H9 (cell line): ENCODE results near the gene PSAPL1. TPM values are rescaled to one million over a fixed set of nuclear protein-coding genes. Genes with fewer than 3 reads are reported as not detected.
A peak's percentile ranks its signal among the peaks of the same experiment; 100 is the strongest.

Experiments used
- DNase-seq: peaks from one replicate; pipeline ENCODE4 v3.0.0-alpha.2; 2017
- H2AFZ ChIP-seq: one replicate; pipeline ENCODE4 v1.6.1; 2013; ENCODE audit warnings: mild to moderate bottlenecking, low read length, control low read depth, moderate library complexity
- H2AK5ac ChIP-seq: 2 replicates; pipeline ENCODE4 v1.6.1; 2013; ENCODE audit warnings: low read length, control low read depth, mixed read lengths; ENCODE audit not compliant: insufficient read length
- H2BK120ac ChIP-seq: one replicate; pipeline ENCODE4 v1.6.1; 2013; ENCODE audit warnings: low read depth, mild to moderate bottlenecking, low read length, control low read depth, inconsistent platforms; ENCODE audit not compliant: poor library complexity, severe bottlenecking
- H2BK12ac ChIP-seq: 2 replicates; pipeline ENCODE4 v1.6.1; 2013; ENCODE audit warnings: low read length, control low read depth, mixed read lengths, low read depth; ENCODE audit not compliant: insufficient read length
- H2BK15ac ChIP-seq: 2 replicates; pipeline ENCODE4 v1.6.1; 2013; ENCODE audit warnings: low read depth, low read length, control low read depth
- H2BK20ac ChIP-seq: one replicate; pipeline ENCODE4 v1.6.1; 2013; ENCODE audit warnings: low read depth, mild to moderate bottlenecking, low read length, control low read depth, inconsistent platforms; ENCODE audit not compliant: poor library complexity, severe bottlenecking
- H2BK5ac ChIP-seq: 2 replicates; pipeline ENCODE4 v1.6.1; 2013; ENCODE audit warnings: low read length, control low read depth, mixed read lengths; ENCODE audit not compliant: insufficient read length
- H3K14ac ChIP-seq: 2 replicates; pipeline ENCODE4 v1.6.1; 2013; ENCODE audit warnings: low read length, control low read depth; ENCODE audit not compliant: insufficient read depth
- H3K18ac ChIP-seq: 2 replicates; pipeline ENCODE4 v1.6.1; 2013; ENCODE audit warnings: low read depth, mild to moderate bottlenecking, mixed read lengths, low read length, control low read depth; ENCODE audit not compliant: insufficient read length
- H3K23ac ChIP-seq: 2 replicates; pipeline ENCODE4 v1.6.1; 2013; ENCODE audit warnings: low read length, control low read depth, mixed read lengths, low read depth; ENCODE audit not compliant: insufficient read length
- H3K23me2 ChIP-seq: 2 replicates; pipeline ENCODE4 v1.6.1; 2013; ENCODE audit warnings: low read depth, mild to moderate bottlenecking, mixed read lengths, low read length, control low read depth; ENCODE audit not compliant: insufficient read length, poor library complexity, severe bottlenecking
- H3K27ac ChIP-seq: 2 replicates; pipeline ENCODE4 v1.5.1; 2013; ENCODE audit warnings: low read length, control low read depth, mixed read lengths, low read depth; ENCODE audit not compliant: insufficient read length
- H3K27me3 ChIP-seq: 2 replicates; pipeline ENCODE4 v1.6.1; 2013; ENCODE audit warnings: low read length, control low read depth, inconsistent platforms; ENCODE audit not compliant: insufficient read depth
- H3K4ac ChIP-seq: 2 replicates; pipeline ENCODE4 v1.6.1; 2013; ENCODE audit warnings: low read depth, mild to moderate bottlenecking, control low read depth, inconsistent platforms, low read length, moderate library complexity
- H3K4me1 ChIP-seq: 2 replicates; pipeline ENCODE4 v1.6.1; 2013; ENCODE audit warnings: low read length, control low read depth, inconsistent platforms; ENCODE audit not compliant: insufficient read depth
- H3K4me2 ChIP-seq: 2 replicates; pipeline ENCODE4 v1.6.1; 2013; ENCODE audit warnings: low read length, control low read depth, mixed read lengths; ENCODE audit not compliant: insufficient read length, insufficient read depth
- H3K56ac ChIP-seq: 2 replicates; pipeline ENCODE4 v1.6.1; 2013; ENCODE audit warnings: low read depth, mild to moderate bottlenecking, mixed read lengths, low read length, control low read depth; ENCODE audit not compliant: insufficient read length
- H3K79me1 ChIP-seq: 2 replicates; pipeline ENCODE4 v1.6.1; 2013; ENCODE audit warnings: low read depth, mild to moderate bottlenecking, moderate library complexity, low read length, control low read depth, inconsistent platforms; ENCODE audit not compliant: insufficient read depth, poor library complexity, severe bottlenecking
- H3K79me2 ChIP-seq: 2 replicates; pipeline ENCODE4 v1.6.1; 2013; ENCODE audit warnings: low read length, control low read depth, inconsistent platforms; ENCODE audit not compliant: insufficient read depth
- H3K9ac ChIP-seq: 2 replicates; pipeline ENCODE4 v1.6.1; 2013; ENCODE audit warnings: low read length, control low read depth, mixed read lengths; ENCODE audit not compliant: insufficient read length; ENCODE audit errors: extremely low read depth
- H3K9me3 ChIP-seq: one replicate; pipeline ENCODE4 v1.6.1; 2013; ENCODE audit warnings: low read depth, low read length, inconsistent platforms; ENCODE audit not compliant: control insufficient read depth
- H3T11ph ChIP-seq: one replicate; pipeline ENCODE4 v1.6.1; 2013; ENCODE audit warnings: mild to moderate bottlenecking, low read length, control low read depth, inconsistent platforms
- H4K20me1 ChIP-seq: one replicate; pipeline ENCODE4 v1.6.1; 2013; ENCODE audit not compliant: control insufficient read depth, insufficient read length, insufficient read depth
- H4K5ac ChIP-seq: 2 replicates; pipeline ENCODE4 v1.6.1; 2013; ENCODE audit warnings: low read depth, mild to moderate bottlenecking, mixed read lengths, low read length, control low read depth; ENCODE audit not compliant: insufficient read length
- H4K8ac ChIP-seq: replicated peaks from 2 replicates; pipeline ENCODE4 v1.6.1; 2013; ENCODE audit warnings: low read length, control low read depth, mixed read lengths, low read depth; ENCODE audit not compliant: insufficient read length
- H4K91ac ChIP-seq: 2 replicates; pipeline ENCODE4 v1.6.1; 2013; ENCODE audit warnings: low read depth, mild to moderate bottlenecking, moderate library complexity, mixed read lengths, low read length, control low read depth; ENCODE audit not compliant: insufficient read length
- H3K27ac Mint-ChIP-seq, 3 experiments: 2 replicates in 2 of 3; 3 replicates in 1 of 3; pipeline ENCODE4 v1.8.0; 2020 to 2021; ENCODE audit warnings: mixed read lengths in 3 of 3, mild to moderate bottlenecking in 1 of 3, moderate library complexity in 1 of 3
- H3K27me3 Mint-ChIP-seq: 2 replicates; pipeline ENCODE4 v1.8.0; 2021; ENCODE audit warnings: low read depth, mild to moderate bottlenecking, moderate library complexity, mixed read lengths
- H3K36me3 Mint-ChIP-seq, 3 experiments: 2 replicates in 2 of 3; 3 replicates in 1 of 3; pipeline ENCODE4 v1.8.0; 2020 to 2021; ENCODE audit warnings: low read depth in 3 of 3, mixed read lengths in 3 of 3; ENCODE audit not compliant: insufficient read depth in 1 of 3
- H3K4me1 Mint-ChIP-seq, 2 experiments: 2 replicates each; pipeline ENCODE4 v1.8.0; 2020; ENCODE audit warnings: mixed read lengths in 2 of 2
- H3K4me3 Mint-ChIP-seq, 2 experiments: 2 replicates in 1 of 2; 3 replicates in 1 of 2; pipeline ENCODE4 v1.8.0; 2020 to 2021; ENCODE audit warnings: mild to moderate bottlenecking in 2 of 2, mixed read lengths in 2 of 2, moderate library complexity in 1 of 2
- H3K9me3 Mint-ChIP-seq, 2 experiments: 2 replicates in 1 of 2; 3 replicates in 1 of 2; pipeline ENCODE4 v1.8.0; 2020; ENCODE audit warnings: mild to moderate bottlenecking in 2 of 2, mixed read lengths in 2 of 2, moderate library complexity in 1 of 2
- CTCF ChIP-seq: fragments of 200-600 bp; sonication (generic); conservative IDR thresholded peaks from 3 replicates; pipeline ENCODE4 v1.8.0; 2021; ENCODE audit warnings: antibody characterized with exemption, mild to moderate bottlenecking
- WGBS: extraction: QIAGEN DNeasy Blood & Tissue Kit; methylation state at CpG from one replicate; pipeline ENCODE4 v1.1.7; 2013; ENCODE audit warnings: missing lambda C conversion rate, low lambda C conversion rate, mixed read lengths; ENCODE audit not compliant: insufficient read length; ENCODE audit errors: extremely low coverage; 5-methylcytosine and 5-hydroxymethylcytosine counted together
- total RNA-seq: library from RNA; stranded (reverse); gene quantifications from 2 replicates; pipeline ENCODE4 v1.2.1, GENCODE V29; 2021

The PSAPL1 gene
- total RNA-seq, 1 experiment from 2014 or later = 0.04 TPM

DNA sequence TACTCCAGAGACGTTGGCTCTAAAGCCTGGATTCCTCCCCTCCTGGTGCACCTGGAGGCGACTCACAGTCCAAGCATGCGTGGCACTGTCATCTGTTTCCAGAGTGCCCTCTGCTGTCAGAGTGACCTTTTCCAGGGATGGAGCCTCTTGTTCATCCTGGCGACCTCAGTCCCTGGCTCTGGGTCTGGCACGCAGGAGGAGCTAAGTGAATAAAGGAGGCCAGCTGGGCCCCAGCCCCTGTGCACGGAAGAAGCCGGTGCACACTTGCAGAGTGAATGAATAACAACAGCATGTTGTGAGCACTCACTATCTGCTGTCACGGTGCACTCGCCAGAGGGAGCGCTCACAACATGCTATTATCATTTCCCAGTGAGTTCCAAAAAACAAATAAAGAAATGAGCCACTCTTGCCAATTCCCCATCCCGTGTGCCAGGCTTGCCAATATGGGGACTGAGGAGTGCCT is 27.8 kb upstream of the PSAPL1 start:
- H3K79me1 ChIP-seq = no peaks in the 10 kb centered on the region
- H2BK120ac ChIP-seq = no peak overlapping the region
- no peak overlapping the region for H3K27ac Mint-ChIP-seq
- no peak overlapping the region for H2BK5ac ChIP-seq
- WGBS = no CpG with 5 or more reads among the region's 11 CpGs
- no peak overlapping the region for H3K27ac ChIP-seq
- no peaks in the 10 kb centered on the region; the same call in 1 of the 2 replicates for H3K27me3 Mint-ChIP-seq
- no peaks in the 10 kb centered on the region for H4K20me1 ChIP-seq
- H2AK5ac ChIP-seq = no peak overlapping the region
- H3K56ac ChIP-seq = no peak overlapping the region
- H3K9me3 Mint-ChIP-seq = peaks cover 12 to 16% of the 10 kb centered on the region in 2 experiments; a peak in 4 of 5 replicates
- H3T11ph ChIP-seq = no peak overlapping the region
- H3K4me1 Mint-ChIP-seq = peaks cover 38 to 43% of the 10 kb centered on the region in 2 experiments
- no peak overlapping the region for H3K14ac ChIP-seq
- H2BK20ac ChIP-seq = no peak overlapping the region
- peaks cover 0 to 6% (median 3%) of the 10 kb centered on the region in 3 experiments; a peak in 2 of 7 replicates for H3K36me3 Mint-ChIP-seq
- H3K4me2 ChIP-seq = no peak overlapping the region
- H2AFZ ChIP-seq = no peak overlapping the region
- peaks cover 9% of the 10 kb centered on the region for H3K9me3 ChIP-seq
- TF ChIP-seq CTCF = peak; percentile 16; the same call in 1 of the 3 replicates
- H3K23ac ChIP-seq = no peak overlapping the region
- no peaks in the 10 kb centered on the region for H3K27me3 ChIP-seq
- no peaks in the 10 kb centered on the region for H3K23me2 ChIP-seq
- H4K5ac ChIP-seq = no peak overlapping the region
- no peak overlapping the region for H2BK15ac ChIP-seq
- H4K8ac ChIP-seq = no peak overlapping the region
- H3K79me2 ChIP-seq = no peaks in the 10 kb centered on the region
- no peak overlapping the region for H4K91ac ChIP-seq
- peak; percentile 69 for DNase-seq
- no peak overlapping the region for H2BK12ac ChIP-seq
- no peak overlapping the region for H3K4ac ChIP-seq
- no peak overlapping the region for H3K4me3 Mint-ChIP-seq
- H3K18ac ChIP-seq = no peak overlapping the region
- H3K9ac ChIP-seq = no peak overlapping the region
- peaks cover 4% of the 10 kb centered on the region; the same call in 1 of the 2 replicates for H3K4me1 ChIP-seq
